ENCODE results near the gene MUS81.
A peak's percentile ranks its signal among the peaks of the same experiment; 100 is the strongest.
"Not testable (repeated sequence)": the region's sequence is repeated elsewhere in the genome, so short reads cannot be mapped to it uniquely, and the experiment has no call there.

MUS81 gene

DNA sequence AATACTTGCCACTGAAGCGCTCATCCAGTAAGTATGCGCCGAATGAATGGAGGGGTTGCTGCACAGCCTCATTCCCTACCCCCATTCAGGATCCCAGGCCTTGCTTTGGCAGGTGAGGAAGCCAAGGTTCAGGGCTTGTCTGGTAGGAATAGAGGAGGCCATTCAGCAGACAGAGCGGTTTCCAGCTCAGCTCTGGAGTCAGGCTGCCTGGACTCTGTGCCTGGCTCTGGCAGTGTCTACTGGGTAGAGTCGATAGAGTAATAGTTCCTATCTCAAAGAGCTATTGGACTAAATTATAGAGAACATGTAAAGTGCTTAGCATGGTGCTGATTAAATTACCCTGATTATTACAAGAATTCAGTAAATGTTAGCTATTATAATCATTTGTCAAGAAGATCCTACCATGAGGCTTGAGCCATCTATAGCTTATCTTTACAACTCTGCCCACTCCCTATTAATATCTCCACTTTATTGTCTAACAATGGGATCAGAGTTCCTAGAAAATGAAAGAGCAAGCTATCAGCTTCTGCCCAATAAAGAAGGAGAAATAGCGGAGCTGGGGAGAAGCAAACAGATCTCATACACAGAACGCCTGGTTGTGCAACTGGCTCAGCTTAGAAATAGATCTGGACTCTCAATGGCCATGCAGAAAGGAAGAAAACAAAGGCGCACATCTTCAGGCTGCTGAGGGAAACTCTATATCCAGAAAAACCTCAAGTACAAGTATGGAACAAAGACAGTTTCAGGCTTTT, 33.1 kb upstream of the MUS81 start:
- Histone ChIP-seq H3K9ac (ENCODE audit: low read length) (no peak overlapping the region), H3K27ac (ENCODE audit: low read depth, low read length) (no peak overlapping the region), H2AFZ (ENCODE audit: low read depth, low read length, severe bottlenecking) (no peak overlapping the region), H3K4me3 (ENCODE audit: insufficient read depth, low read length, poor library complexity, severe bottlenecking) (no peak overlapping the region), H3K36me3 (ENCODE audit: low read length) (no peaks in the 10 kb centered on the region), H3F3A (ENCODE audit: insufficient read depth) (peaks cover 5% of the 10 kb centered on the region; the same call in 1 of the 2 replicates), H4K20me1 (ENCODE audit: low read depth, low read length) (no peaks in the 10 kb centered on the region), H3K9me2 (replicated peaks; ENCODE audit: insufficient read depth, low read length) (no peaks in the 10 kb centered on the region), H3K4me2 (ENCODE audit: low read depth, low read length, poor library complexity, severe bottlenecking) (no peak overlapping the region), H3K79me2 (ENCODE audit: insufficient read depth, low read length) (no peaks in the 10 kb centered on the region), H3K9me3 (ENCODE audit: insufficient read depth, low read length) (no peaks in the 10 kb centered on the region), H3K27me3 (ENCODE audit: low read length) (no peaks in the 10 kb centered on the region)
- TF ChIP-seq, protein P1, sequence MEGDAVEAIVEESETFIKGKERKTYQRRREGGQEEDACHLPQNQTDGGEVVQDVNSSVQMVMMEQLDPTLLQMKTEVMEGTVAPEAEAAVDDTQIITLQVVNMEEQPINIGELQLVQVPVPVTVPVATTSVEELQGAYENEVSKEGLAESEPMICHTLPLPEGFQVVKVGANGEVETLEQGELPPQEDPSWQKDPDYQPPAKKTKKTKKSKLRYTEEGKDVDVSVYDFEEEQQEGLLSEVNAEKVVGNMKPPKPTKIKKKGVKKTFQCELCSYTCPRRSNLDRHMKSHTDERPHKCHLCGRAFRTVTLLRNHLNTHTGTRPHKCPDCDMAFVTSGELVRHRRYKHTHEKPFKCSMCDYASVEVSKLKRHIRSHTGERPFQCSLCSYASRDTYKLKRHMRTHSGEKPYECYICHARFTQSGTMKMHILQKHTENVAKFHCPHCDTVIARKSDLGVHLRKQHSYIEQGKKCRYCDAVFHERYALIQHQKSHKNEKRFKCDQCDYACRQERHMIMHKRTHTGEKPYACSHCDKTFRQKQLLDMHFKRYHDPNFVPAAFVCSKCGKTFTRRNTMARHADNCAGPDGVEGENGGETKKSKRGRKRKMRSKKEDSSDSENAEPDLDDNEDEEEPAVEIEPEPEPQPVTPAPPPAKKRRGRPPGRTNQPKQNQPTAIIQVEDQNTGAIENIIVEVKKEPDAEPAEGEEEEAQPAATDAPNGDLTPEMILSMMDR (IDR thresholded peaks at IDR 0.05; ENCODE audit: insufficient read depth, low read length, poor library complexity, severe bottlenecking), result no peak
- TF ChIP-seq EZH2phosphoT487 (conservative IDR thresholded peaks at IDR 0.05; ENCODE audit: low read length), result no peak

- H2AFZ ChIP-seq (ENCODE audit: low read depth, low read length, severe bottlenecking), result no peak overlapping the region
- no peaks in the 10 kb centered on the region for H4K20me1 ChIP-seq (ENCODE audit: low read depth, low read length)
- H3K9ac ChIP-seq (ENCODE audit: low read length), result no peak overlapping the region
- no peak overlapping the region for H3K27ac ChIP-seq (ENCODE audit: low read depth, low read length)
- H3K9me3 ChIP-seq (ENCODE audit: insufficient read depth, low read length), result no peaks in the 10 kb centered on the region
- H3K36me3 ChIP-seq (ENCODE audit: low read length), result no peaks in the 10 kb centered on the region
- no peak overlapping the region for H3K4me3 ChIP-seq (ENCODE audit: insufficient read depth, low read length, poor library complexity, severe bottlenecking)
- no peaks in the 10 kb centered on the region for H3K9me2 ChIP-seq (replicated peaks; ENCODE audit: insufficient read depth, low read length)
- no peak overlapping the region for H3K4me2 ChIP-seq (ENCODE audit: low read depth, low read length, poor library complexity, severe bottlenecking)
- TF ChIP-seq EZH2phosphoT487 (conservative IDR thresholded peaks at IDR 0.05; ENCODE audit: low read length), result no peak
- TF ChIP-seq, protein P1 (IDR thresholded peaks at IDR 0.05; ENCODE audit: insufficient read depth, low read length, poor library complexity, severe bottlenecking), result no peak
- no peaks in the 10 kb centered on the region for H3K79me2 ChIP-seq (ENCODE audit: insufficient read depth, low read length)
- peaks cover 5% of the 10 kb centered on the region; the same call in 1 of the 2 replicates for H3F3A ChIP-seq (ENCODE audit: insufficient read depth)
- H3K27me3 ChIP-seq (ENCODE audit: low read length), result no peaks in the 10 kb centered on the region
Measured at GRCh38 chr11:65829459-65829858, 30.8 kb upstream of the MUS81 start.

DNA sequence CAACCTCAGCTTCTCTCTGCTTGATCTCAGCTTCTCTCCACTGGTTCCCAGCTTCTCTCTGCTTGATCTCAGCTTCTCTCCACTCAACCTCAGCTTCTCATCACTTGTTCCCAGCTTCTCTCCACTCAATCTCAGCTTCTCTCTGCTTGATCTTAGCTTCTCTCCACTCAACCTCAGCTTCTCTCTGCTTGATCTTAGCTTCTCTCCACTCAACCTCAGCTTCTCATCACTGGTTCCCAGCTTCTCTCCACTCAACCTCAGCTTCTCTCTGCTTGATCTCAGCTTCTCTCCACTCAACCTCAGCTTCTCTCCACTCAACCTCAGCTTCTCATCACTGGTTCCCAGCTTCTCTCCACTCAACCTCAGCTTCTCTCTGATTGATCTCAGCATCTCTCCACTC, 28.0 kb upstream of the MUS81 start:
- not testable (repeated sequence) for H3K4me2 ChIP-seq (ENCODE audit: low read depth, low read length, poor library complexity, severe bottlenecking); H3K9me3 ChIP-seq (ENCODE audit: insufficient read depth, low read length); H3K9me2 ChIP-seq (replicated peaks; ENCODE audit: insufficient read depth, low read length); H3K27me3 ChIP-seq (ENCODE audit: low read length); H3K79me2 ChIP-seq (ENCODE audit: insufficient read depth, low read length); H3F3A ChIP-seq (ENCODE audit: insufficient read depth); H2AFZ ChIP-seq (ENCODE audit: low read depth, low read length, severe bottlenecking); H3K36me3 ChIP-seq (ENCODE audit: low read length); H3K4me3 ChIP-seq (ENCODE audit: insufficient read depth, low read length, poor library complexity, severe bottlenecking); H4K20me1 ChIP-seq (ENCODE audit: low read depth, low read length); H3K9ac ChIP-seq (ENCODE audit: low read length); H3K27ac ChIP-seq (ENCODE audit: low read depth, low read length)

- Histone ChIP-seq H3K9ac (ENCODE audit: low read length) (peak within 1 kb of the TSS; percentile 56), H3K36me3 (ENCODE audit: low read length) (no peaks in the 10 kb centered on the region), H3K79me2 (ENCODE audit: insufficient read depth, low read length) (no peaks in the 10 kb centered on the region), H2AFZ (ENCODE audit: low read depth, low read length, severe bottlenecking) (peak within 1 kb of the TSS; percentile 53), H3K9me2 (replicated peaks; ENCODE audit: insufficient read depth, low read length) (no peaks in the 10 kb centered on the region), H3K4me3 (ENCODE audit: insufficient read depth, low read length, poor library complexity, severe bottlenecking) (peak within 1 kb of the TSS; percentile 64), H3K27ac (ENCODE audit: low read depth, low read length) (no peak within 1 kb of the TSS), H3F3A (ENCODE audit: insufficient read depth) (peaks cover 10% of the 10 kb centered on the region; the same call in 1 of the 2 replicates), H3K27me3 (ENCODE audit: low read length) (no peaks in the 10 kb centered on the region), H4K20me1 (ENCODE audit: low read depth, low read length) (no peaks in the 10 kb centered on the region), H3K9me3 (ENCODE audit: insufficient read depth, low read length) (no peaks in the 10 kb centered on the region), H3K4me2 (ENCODE audit: low read depth, low read length, poor library complexity, severe bottlenecking) (peak within 1 kb of the TSS; percentile 71)
- TF ChIP-seq, protein P1 (IDR thresholded peaks at IDR 0.05; ENCODE audit: insufficient read depth, low read length, poor library complexity, severe bottlenecking), result no peak
- no peak for TF ChIP-seq EZH2phosphoT487 (conservative IDR thresholded peaks at IDR 0.05; ENCODE audit: low read length)
Measured at GRCh38 chr11:65833297-65834030, 26.8 kb upstream of the MUS81 start, which contains the start of gene SNX32. Gene SNX32, plus strand, starts transcription at chr11:65833963. Its CDS starts 103 bp downstream, at chr11:65834066.
